Neural cell (in vitro differentiated cells): ENCODE measurements around the gene SMAD1.

ENCODE experiments used
- EP300 ChIP-seq: fragments of 450-650 bp; conservative IDR thresholded peaks from 2 replicates; pipeline ENCODE4 v1.6.1; 2014; ENCODE audit warnings: antibody characterized with exemption, mild to moderate bottlenecking, moderate library complexity; ENCODE audit not compliant: poor library complexity, severe bottlenecking
- EZH2 ChIP-seq: fragments of 200-600, 300-800 bp; shearing (Covaris generic), sonication (generic); IDR thresholded peaks from 2 replicates; pipeline ENCODE4 v1.6.1; 2014; ENCODE audit warnings: antibody characterized with exemption, low read length, borderline replicate concordance, mild to moderate bottlenecking; ENCODE audit not compliant: insufficient read depth, poor library complexity, severe bottlenecking
- REST ChIP-seq: IDR thresholded peaks from 2 replicates; pipeline ENCODE4 v1.6.1; 2012; ENCODE audit warnings: borderline replicate concordance
- TAF1 ChIP-seq: IDR thresholded peaks from 2 replicates; pipeline ENCODE4 v1.6.1; 2012; ENCODE audit warnings: low read depth
- TF ChIP-seq, protein P1 (sequence below): fragments of 450-650 bp; IDR thresholded peaks from 2 replicates; pipeline ENCODE4 v1.5.1; 2014; ENCODE audit warnings: antibody characterized with exemption, mild to moderate bottlenecking, moderate library complexity; ENCODE audit not compliant: poor library complexity, severe bottlenecking

DNA sequence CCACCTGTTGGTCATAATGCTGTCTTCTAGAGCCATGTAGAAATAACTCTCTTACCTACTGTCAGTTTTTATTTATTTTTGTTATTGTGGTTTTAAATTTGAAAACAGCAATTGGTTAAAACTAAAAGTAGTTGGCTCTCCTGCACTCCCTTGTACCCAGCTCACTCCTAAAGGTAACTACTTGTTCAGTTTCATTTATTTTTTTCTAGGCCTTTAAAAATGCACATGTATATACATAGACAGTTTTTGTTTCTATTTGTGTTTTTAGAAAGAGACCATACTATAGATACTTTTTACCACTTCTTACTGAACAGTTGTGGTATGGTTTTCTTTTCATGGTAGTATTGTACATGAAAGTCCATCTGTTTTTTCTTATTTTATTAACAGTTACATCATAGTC is 16.8 kb downstream of the SMAD1 start:
- TF ChIP-seq REST, result no peak
- TF ChIP-seq, protein P1, sequence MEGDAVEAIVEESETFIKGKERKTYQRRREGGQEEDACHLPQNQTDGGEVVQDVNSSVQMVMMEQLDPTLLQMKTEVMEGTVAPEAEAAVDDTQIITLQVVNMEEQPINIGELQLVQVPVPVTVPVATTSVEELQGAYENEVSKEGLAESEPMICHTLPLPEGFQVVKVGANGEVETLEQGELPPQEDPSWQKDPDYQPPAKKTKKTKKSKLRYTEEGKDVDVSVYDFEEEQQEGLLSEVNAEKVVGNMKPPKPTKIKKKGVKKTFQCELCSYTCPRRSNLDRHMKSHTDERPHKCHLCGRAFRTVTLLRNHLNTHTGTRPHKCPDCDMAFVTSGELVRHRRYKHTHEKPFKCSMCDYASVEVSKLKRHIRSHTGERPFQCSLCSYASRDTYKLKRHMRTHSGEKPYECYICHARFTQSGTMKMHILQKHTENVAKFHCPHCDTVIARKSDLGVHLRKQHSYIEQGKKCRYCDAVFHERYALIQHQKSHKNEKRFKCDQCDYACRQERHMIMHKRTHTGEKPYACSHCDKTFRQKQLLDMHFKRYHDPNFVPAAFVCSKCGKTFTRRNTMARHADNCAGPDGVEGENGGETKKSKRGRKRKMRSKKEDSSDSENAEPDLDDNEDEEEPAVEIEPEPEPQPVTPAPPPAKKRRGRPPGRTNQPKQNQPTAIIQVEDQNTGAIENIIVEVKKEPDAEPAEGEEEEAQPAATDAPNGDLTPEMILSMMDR, result no peak
- no peak for TF ChIP-seq EZH2
- TF ChIP-seq EP300, result no peak
- TF ChIP-seq TAF1, result no peak
